Keratinocyte (primary cell): ENCODE measurements around the gene TGFBI.

Experiments used
- CTCF ChIP-seq, 3 experiments: IDR thresholded peaks in 1 of 3; conservative IDR thresholded peaks in 1 of 3; optimal IDR thresholded peaks in 1 of 3; 2 replicates in 2 of 3; 3 replicates in 1 of 3; pipeline versions ENCODE3 to v1.5.1; 2011; ENCODE audit warnings: low read length in 3 of 3, mild to moderate bottlenecking in 3 of 3, moderate library complexity in 2 of 3, control low read depth in 1 of 3, inconsistent platforms in 1 of 3; ENCODE audit not compliant: insufficient read depth in 2 of 3; ENCODE audit errors: extremely low read depth in 1 of 3
- EZH2 ChIP-seq: IDR thresholded peaks from one replicate; pipeline ENCODE4 v1.6.1; 2012; ENCODE audit warnings: inconsistent platforms, mild to moderate bottlenecking, low read length, moderate library complexity

- TF ChIP-seq CTCF (optimal IDR thresholded peaks at IDR 0.05 in 1 of 3, IDR thresholded peaks at IDR 0.05 in 1 of 3, conservative IDR thresholded peaks at IDR 0.05 in 1 of 3; ENCODE audit: extremely low read depth in 1 of 3, insufficient read depth in 2 of 3, low read length in 3 of 3) (no peak), EZH2 (no peak)
These were observed 65.6 kb downstream of the TGFBI start for GRCh38 chr5:136094189-136094912.
